CD4-positive, alpha-beta memory T cell (primary cell): ENCODE data around the gene KIF5A. TPM values are rescaled to one million over a fixed set of nuclear protein-coding genes. Genes with fewer than 3 reads are reported as not detected.
A peak's percentile ranks its signal among the peaks of the same experiment; 100 is the strongest.

ENCODE experiments used
- CTCF ChIA-PET: fragments of 350-600 bp; sonication (Branson Sonifier 250); formaldehyde crosslinking; loops from one replicate; lab custom pipeline; 2021; ENCODE audit warnings: inconsistent platforms; ENCODE audit not compliant: partially characterized antibody; lab: Charles Lee
- POLR2A ChIA-PET: fragments of 350-600 bp; sonication (Branson Sonifier 250); formaldehyde crosslinking; loops from one replicate; lab custom pipeline; 2021; ENCODE audit not compliant: partially characterized antibody; lab: Charles Lee
- DNase-seq, 5 donors: peaks; one replicate each; pipeline versions ENCODE4 v3.0.0 to v3.0.0-alpha.2; 2020 to 2022; ENCODE audit warnings: mixed read lengths in 1 of 5
- H3K27ac ChIP-seq: one replicate; pipeline ENCODE4 v1.7.0; 2013; ENCODE audit warnings: low read depth, low read length
- H3K27me3 ChIP-seq: 2 replicates; pipeline ENCODE4 v1.7.0; 2013; ENCODE audit warnings: mild to moderate bottlenecking, low read length, moderate library complexity; ENCODE audit not compliant: insufficient read depth
- H3K36me3 ChIP-seq: 2 replicates; pipeline ENCODE4 v1.7.0; 2013; ENCODE audit warnings: mild to moderate bottlenecking, low read length, moderate library complexity; ENCODE audit not compliant: insufficient read depth
- H3K4me1 ChIP-seq: 2 replicates; pipeline ENCODE4 v1.7.0; 2013; ENCODE audit warnings: mild to moderate bottlenecking, low read length, moderate library complexity; ENCODE audit not compliant: insufficient read depth
- H3K4me3 ChIP-seq, 2 donors: one replicate each; pipeline ENCODE4 v1.7.0; 2013; ENCODE audit warnings: low read length in 2 of 2, mild to moderate bottlenecking in 1 of 2
- H3K9me3 ChIP-seq, 2 donors: one replicate each; pipeline ENCODE4 v1.7.0; 2013; ENCODE audit warnings: low read length in 2 of 2, control low read depth in 1 of 2; ENCODE audit not compliant: control insufficient read depth in 1 of 2
- H3K27ac Mint-ChIP-seq, 7 donors: one replicate each; pipeline ENCODE4 v1.8.0; 2020 to 2021; ENCODE audit warnings: mixed read lengths in 7 of 7, mild to moderate bottlenecking in 6 of 7, inconsistent platforms in 3 of 7, moderate library complexity in 3 of 7
- H3K27me3 Mint-ChIP-seq, 2 donors: one replicate each; pipeline ENCODE4 v1.8.0; 2020 to 2021; ENCODE audit warnings: mixed read lengths in 2 of 2
- H3K36me3 Mint-ChIP-seq, 2 donors: one replicate each; pipeline ENCODE4 v1.8.0; 2020 to 2021; ENCODE audit warnings: mixed read lengths in 2 of 2, inconsistent platforms in 1 of 2, mild to moderate bottlenecking in 1 of 2
- H3K4me1 Mint-ChIP-seq, 4 donors: one replicate each; pipeline ENCODE4 v1.8.0; 2020 to 2021; ENCODE audit warnings: mixed read lengths in 4 of 4, mild to moderate bottlenecking in 1 of 4
- H3K4me3 Mint-ChIP-seq, 8 donors: one replicate each; pipeline ENCODE4 v1.8.0; 2020 to 2021; ENCODE audit warnings: mixed read lengths in 8 of 8, mild to moderate bottlenecking in 7 of 8, moderate library complexity in 6 of 8, inconsistent platforms in 3 of 8
- H3K9me3 Mint-ChIP-seq, 8 donors: one replicate each; pipeline ENCODE4 v1.8.0; 2020 to 2021; ENCODE audit warnings: mixed read lengths in 8 of 8, mild to moderate bottlenecking in 5 of 8, inconsistent platforms in 3 of 8, moderate library complexity in 1 of 8
- intact Hi-C: fragments of 100-400 bp; cut with micrococcal nuclease; formaldehyde crosslinking; loops from one replicate; pipeline ENCODE4 v1.15.1; 2023
- polyA plus RNA-seq, 2 donors: library from polyadenylated mRNA; unstranded; fragments of 300-500 nt; fragmentation: Illumina TruSeq; gene quantifications; one replicate each; pipeline ENCODE4 v1.2.3, GENCODE V29; 2021
- total RNA-seq, 2 experiments: library from RNA; stranded (reverse); gene quantifications; one replicate each; pipeline ENCODE4 v1.2.3, GENCODE V29; 2021

Gene KIF5A
- total and polyA plus RNA-seq, 4 experiments from 2014 or later: 0.96 to 1.00 TPM; not detected in 2

GRCh38 chr12:57612711-57613426, 63.0 kb downstream of the KIF5A start:
- peak overlapping the region in 3 of 8 donors; percentile 12 to 79 (median 14) for H3K4me3 Mint-ChIP-seq
- Histone ChIP-seq H3K36me3 (no peaks in the 10 kb centered on the region), H3K27ac (no peak overlapping the region), H3K4me1 (peaks cover 9% of the 10 kb centered on the region), H3K4me3 (no peak overlapping the region), H3K9me3 (no peaks in the 10 kb centered on the region), H3K27me3 (peaks cover 15% of the 10 kb centered on the region)
- H3K4me1 Mint-ChIP-seq: peaks cover 3 to 12% (median 6%) of the 10 kb centered on the region in 4 donors
- CTCF ChIA-PET: interaction anchor here (1.9 to 5.3 kb wide), 2 partner anchors 9 to 29 kb away, joined by 7 to 36 read pairs; no protein-coding TSS in a partner anchor
- POLR2A ChIA-PET: interaction anchor here (0.7 kb wide), 1 partner anchor 9 kb away, joined by 3 read pairs; no protein-coding TSS in a partner anchor
- no peak for DNase-seq
- intact Hi-C loops: loop anchor here (5.0 kb wide), 1 partner anchor 91 kb away; the partner anchor contains the start of genes DDIT3 and MBD6
- H3K27ac Mint-ChIP-seq: peak overlapping the region in 1 of 7 donors; percentile 37
- peaks cover 9 to 35% of the 10 kb centered on the region in 2 donors for H3K27me3 Mint-ChIP-seq
- no peaks in the 10 kb centered on the region for H3K9me3 Mint-ChIP-seq
- peaks cover 0 to 3% of the 10 kb centered on the region in 2 donors for H3K36me3 Mint-ChIP-seq

GRCh38 chr12:57613427-57614109, 63.7 kb downstream of the KIF5A start:
- H3K9me3 ChIP-seq: no peaks in the 10 kb centered on the region
- no peak overlapping the region for H3K27ac ChIP-seq
- Mint-ChIP-seq H3K4me1 (peaks cover 3 to 12% (median 6%) of the 10 kb centered on the region in 4 donors), H3K4me3 (no peak overlapping the region), H3K9me3 (no peaks in the 10 kb centered on the region), H3K27me3 (peaks cover 15 to 39% of the 10 kb centered on the region in 2 donors), H3K36me3 (peaks cover 0 to 2% of the 10 kb centered on the region in 2 donors), H3K27ac (no peak overlapping the region)
- intact Hi-C loops: loop anchor here (5.0 kb wide), 1 partner anchor 91 kb away; the partner anchor contains the start of genes DDIT3 and MBD6
- POLR2A ChIA-PET: no interaction called here
- no peak for DNase-seq
- peaks cover 9% of the 10 kb centered on the region for H3K4me1 ChIP-seq
- CTCF ChIA-PET: interaction anchor here (1.6 to 5.3 kb wide), 3 partner anchors 9 to 29 kb away, joined by 5 to 36 read pairs (median 7); partner anchors contain the start of gene B4GALNT1
- peaks cover 15% of the 10 kb centered on the region for H3K27me3 ChIP-seq
- no peak overlapping the region for H3K4me3 ChIP-seq
- no peaks in the 10 kb centered on the region for H3K36me3 ChIP-seq

GRCh38 chr12:57614178-57614947, 64.5 kb downstream of the KIF5A start:
- DNase-seq: no peak
- H3K4me1 Mint-ChIP-seq: peaks cover 8 to 19% (median 12%) of the 10 kb centered on the region in 4 donors
- H3K36me3 Mint-ChIP-seq: no peaks in the 10 kb centered on the region
- peaks cover 23 to 47% of the 10 kb centered on the region in 2 donors for H3K27me3 Mint-ChIP-seq
- H3K4me1 ChIP-seq: peaks cover 12% of the 10 kb centered on the region
- intact Hi-C loops: loop anchor here (5.0 kb wide), 1 partner anchor 92 kb away; the partner anchor contains the start of genes DDIT3 and MBD6
- no peak overlapping the region for H3K4me3 ChIP-seq
- H3K9me3 Mint-ChIP-seq: no peaks in the 10 kb centered on the region
- H3K9me3 ChIP-seq: no peaks in the 10 kb centered on the region
- H3K4me3 Mint-ChIP-seq: peak overlapping the region in 1 of 8 donors; percentile 32
- H3K27me3 ChIP-seq: peaks cover 22% of the 10 kb centered on the region
- H3K27ac Mint-ChIP-seq: no peak overlapping the region
- CTCF ChIA-PET: interaction anchor here (1.6 to 5.3 kb wide), 3 partner anchors 8 to 30 kb away, joined by 5 to 36 read pairs (median 7); partner anchors contain the start of gene B4GALNT1
- POLR2A ChIA-PET: no interaction called here
- no peak overlapping the region for H3K27ac ChIP-seq
- no peaks in the 10 kb centered on the region for H3K36me3 ChIP-seq

- DNase-seq: no peak
- intact Hi-C loops: loop anchor here (5.0 kb wide), 1 partner anchor 93 kb away; the partner anchor contains the start of genes DDIT3 and MBD6
- Mint-ChIP-seq H3K4me1 (peaks cover 10 to 21% (median 13%) of the 10 kb centered on the region in 4 donors), H3K4me3 (peak overlapping the region in 1 of 8 donors; percentile 32), H3K9me3 (no peaks in the 10 kb centered on the region), H3K27ac (no peak overlapping the region), H3K36me3 (no peaks in the 10 kb centered on the region), H3K27me3 (peaks cover 23 to 51% of the 10 kb centered on the region in 2 donors)
- Histone ChIP-seq H3K27ac (no peak overlapping the region), H3K9me3 (no peaks in the 10 kb centered on the region), H3K4me3 (no peak overlapping the region), H3K36me3 (no peaks in the 10 kb centered on the region), H3K4me1 (peaks cover 19% of the 10 kb centered on the region), H3K27me3 (peaks cover 28% of the 10 kb centered on the region)
- POLR2A ChIA-PET: interaction anchor here (1.3 kb wide), 1 partner anchor 9 kb away, joined by 3 read pairs; no protein-coding TSS in a partner anchor
- CTCF ChIA-PET: interaction anchor here (1.6 to 5.3 kb wide), 2 partner anchors 18 to 31 kb away, joined by 5 to 36 read pairs; partner anchors contain the start of gene B4GALNT1
These were observed 65.2 kb downstream of the KIF5A start for GRCh38 chr12:57614948-57615500.

- no peak overlapping the region for H3K4me3 ChIP-seq
- ChIA-PET CTCF (interaction anchor here (1.0 to 5.3 kb wide), 2 partner anchors 31 to 34 kb away, joined by 3 to 36 read pairs; no protein-coding TSS in a partner anchor), POLR2A (interaction anchor here (1.0 to 1.3 kb wide), 2 partner anchors 10 to 12 kb away, joined by 3 read pairs; no protein-coding TSS in a partner anchor)
- peak overlapping the region in 1 of 8 donors; percentile 43 for H3K4me3 Mint-ChIP-seq
- H3K27ac ChIP-seq: no peak overlapping the region
- no peaks in the 10 kb centered on the region for H3K36me3 Mint-ChIP-seq
- peaks cover 8 to 22% (median 14%) of the 10 kb centered on the region in 4 donors for H3K4me1 Mint-ChIP-seq
- peaks cover 20% of the 10 kb centered on the region for H3K4me1 ChIP-seq
- DNase-seq: no peak
- no peak overlapping the region for H3K27ac Mint-ChIP-seq
- intact Hi-C loops: no loop called here
- H3K9me3 ChIP-seq: no peaks in the 10 kb centered on the region
- peaks cover 34% of the 10 kb centered on the region for H3K27me3 ChIP-seq
- peaks cover 27 to 56% of the 10 kb centered on the region in 2 donors for H3K27me3 Mint-ChIP-seq
- no peaks in the 10 kb centered on the region for H3K36me3 ChIP-seq
- H3K9me3 Mint-ChIP-seq: no peaks in the 10 kb centered on the region
These were observed 65.8 kb downstream of the KIF5A start for GRCh38 chr12:57615637-57616036.

GRCh38 chr12:57616383-57617101, 66.7 kb downstream of the KIF5A start:
- ChIA-PET POLR2A (interaction anchor here (1.0 to 1.3 kb wide), 3 partner anchors 11 to 25 kb away, joined by 3 read pairs; partner anchors contain the start of gene PIP4K2C), CTCF (interaction anchor here (1.0 to 5.3 kb wide), 2 partner anchors 32 to 35 kb away, joined by 3 to 36 read pairs; no protein-coding TSS in a partner anchor)
- Histone ChIP-seq H3K4me1 (peaks cover 24% of the 10 kb centered on the region), H3K27me3 (peaks cover 43% of the 10 kb centered on the region), H3K9me3 (no peaks in the 10 kb centered on the region), H3K27ac (no peak overlapping the region), H3K4me3 (no peak overlapping the region), H3K36me3 (no peaks in the 10 kb centered on the region)
- DNase-seq: no peak
- intact Hi-C loops: no loop called here
- H3K36me3 Mint-ChIP-seq: no peaks in the 10 kb centered on the region
- H3K9me3 Mint-ChIP-seq: no peaks in the 10 kb centered on the region
- peaks cover 36 to 65% of the 10 kb centered on the region in 2 donors for H3K27me3 Mint-ChIP-seq
- no peak overlapping the region for H3K27ac Mint-ChIP-seq
- no peak overlapping the region for H3K4me3 Mint-ChIP-seq
- H3K4me1 Mint-ChIP-seq: peaks cover 15 to 28% (median 20%) of the 10 kb centered on the region in 4 donors
